GM19372 (cell line): ENCODE data around the gene CACNA1S.

ENCODE experiments used
- ATAC-seq: cut with Tn5 transposase; IDR thresholded peaks from one replicate; pipeline ENCODE4 v1.9.1; 2021; ENCODE audit warnings: mild to moderate bottlenecking, low read depth, moderate library complexity; ENCODE audit not compliant: unreplicated experiment

Gene CACNA1S

DNA sequence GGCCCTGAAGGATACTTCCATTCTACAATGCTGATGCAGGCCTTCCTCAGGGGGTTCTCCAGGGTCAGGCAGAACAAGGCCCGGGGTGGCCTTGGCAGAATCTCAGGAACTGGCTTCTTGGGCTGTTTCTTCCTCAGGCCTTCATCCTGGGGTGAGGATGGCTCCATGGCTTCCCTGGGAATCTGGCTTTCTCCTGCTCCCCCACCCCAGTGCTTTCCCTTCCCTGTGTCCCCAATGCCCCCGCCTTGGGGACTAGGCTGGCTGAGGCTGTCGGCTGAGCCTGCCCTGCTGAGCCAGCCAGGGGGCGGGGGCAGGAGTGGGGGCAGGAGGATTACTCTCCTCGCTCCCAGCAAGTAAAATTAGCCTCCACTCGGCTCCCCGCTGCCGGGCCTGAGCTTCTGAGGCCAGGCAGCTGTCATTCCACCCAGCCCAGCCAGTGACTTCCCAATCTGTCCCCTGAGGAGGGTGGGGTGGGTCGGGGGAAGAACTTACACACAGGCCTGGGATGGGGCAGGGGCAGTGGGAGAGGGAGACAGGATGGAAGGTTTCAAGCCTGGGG lies at the start of gene CACNA1S:
TSS of gene CACNA1S (minus strand) at position 254 of the 559 bp plus-strand sequence. CDS start at position 167, 87 bp downstream.
- no peak for ATAC-seq

DNA sequence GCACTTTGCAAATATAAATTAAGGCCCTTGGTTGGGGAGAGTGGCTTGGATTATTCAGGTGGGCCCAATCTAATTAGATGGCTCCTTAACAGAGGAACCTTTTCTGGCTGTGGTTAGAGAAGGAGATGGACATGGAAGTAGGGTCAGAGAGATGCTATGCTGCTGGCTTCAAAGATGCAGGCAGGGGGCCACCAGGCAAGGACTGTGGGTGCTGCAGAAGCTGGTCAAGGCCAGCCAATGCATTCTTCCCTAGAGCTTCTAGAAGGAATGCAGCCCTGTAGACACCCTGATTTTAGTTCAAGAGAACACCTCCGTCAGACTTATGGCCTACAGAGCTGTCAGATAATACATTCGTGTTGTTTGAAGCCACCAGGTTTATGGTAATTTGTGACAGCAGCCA lies 45.7 kb upstream of the CACNA1S start:
- no peak for ATAC-seq

DNA sequence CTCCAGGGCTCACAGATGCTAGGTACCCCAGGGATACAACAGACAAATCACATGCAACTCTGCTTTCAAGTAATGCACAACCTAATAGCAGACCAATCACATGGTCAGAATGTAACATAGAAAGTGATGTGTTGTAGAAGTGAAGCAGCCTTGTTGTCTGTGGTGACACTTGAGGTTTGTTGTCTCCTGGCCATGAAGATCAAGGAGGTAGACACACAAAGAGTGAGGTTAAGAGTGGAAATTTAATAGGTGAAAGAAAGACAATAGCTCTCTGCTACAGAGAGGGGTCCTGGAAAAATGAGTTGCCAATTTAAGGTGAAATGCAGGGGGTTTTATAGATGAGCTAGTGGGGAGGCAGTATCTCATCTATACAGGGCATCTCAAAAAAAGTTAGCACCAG lies 44.6 kb upstream of the CACNA1S start:
- no peak for ATAC-seq

DNA sequence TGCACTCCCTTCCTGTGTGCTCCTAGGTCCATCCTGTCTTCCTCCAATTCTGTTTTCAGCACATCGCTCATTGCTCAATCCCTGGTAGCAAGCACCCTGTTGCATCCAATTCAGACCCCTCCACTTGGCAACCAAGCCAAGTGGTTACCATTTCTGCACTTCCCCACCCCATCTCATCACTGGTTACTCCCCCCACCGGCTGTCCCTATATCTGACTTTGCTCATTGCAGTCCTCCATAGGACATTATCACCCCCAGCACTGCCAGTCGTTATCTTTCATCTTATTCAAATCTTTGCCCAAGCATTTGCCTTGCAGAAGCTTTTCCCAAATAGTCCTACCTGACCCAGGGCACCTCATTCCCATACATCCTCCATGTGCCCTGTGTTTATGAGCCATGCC lies 44.1 kb upstream of the CACNA1S start:
- no peak for ATAC-seq

DNA sequence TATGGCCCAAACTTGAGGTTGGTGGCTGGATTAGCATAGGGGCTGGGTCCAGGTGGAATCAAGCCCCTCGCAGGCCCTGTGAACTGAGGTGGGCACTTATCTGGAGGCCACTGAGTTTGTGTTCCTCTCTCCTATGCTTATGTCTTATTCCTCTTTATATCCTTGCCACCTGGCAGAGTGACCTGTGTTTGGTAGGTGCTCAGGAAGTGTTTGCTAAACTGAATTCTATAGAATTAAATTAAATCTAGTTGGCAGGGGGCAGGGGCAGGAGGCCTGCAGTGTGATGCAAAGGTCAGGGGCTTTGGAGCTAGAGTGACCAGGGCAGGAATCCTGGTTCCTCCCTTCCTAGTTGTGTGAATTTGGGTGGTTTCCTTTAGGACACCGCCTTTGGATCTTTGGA lies 43.1 kb upstream of the CACNA1S start:
- no peak for ATAC-seq

DNA sequence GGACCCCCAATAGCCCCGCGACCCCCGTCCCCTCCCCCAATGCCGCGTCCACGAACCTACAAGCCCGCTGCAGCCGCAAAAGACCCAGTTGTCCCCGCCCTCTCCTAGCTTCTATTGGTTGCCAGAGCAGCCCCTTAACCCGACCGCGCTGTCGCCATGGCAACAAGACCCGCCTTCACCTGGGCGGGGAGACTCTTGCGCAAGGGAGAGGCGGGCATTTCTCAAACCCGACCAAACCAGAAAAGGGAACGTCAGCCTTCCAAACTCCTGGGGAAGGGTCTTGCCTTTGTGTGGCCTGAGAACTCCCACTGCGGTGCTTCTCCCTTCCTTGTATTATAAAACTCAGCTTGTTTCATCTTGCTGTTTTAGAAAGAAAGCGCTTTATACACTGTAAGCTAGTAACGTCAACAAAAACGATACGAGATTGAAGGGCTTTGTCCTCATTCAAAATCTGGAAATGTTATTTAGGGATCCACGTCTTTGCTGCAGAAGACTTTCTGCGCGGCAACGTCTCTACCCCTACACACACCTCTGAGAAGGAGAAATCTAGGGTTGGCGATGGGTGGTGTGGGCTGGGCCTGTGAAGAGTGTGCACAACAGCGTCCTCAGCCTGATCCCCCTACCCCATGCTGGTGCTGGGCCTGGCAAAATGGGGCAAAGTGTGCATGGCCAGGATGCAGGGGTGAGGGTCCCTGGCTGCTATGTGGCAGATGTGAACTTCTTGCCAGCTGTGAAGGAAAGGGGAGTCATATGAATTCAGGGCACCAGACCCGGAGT lies 42.4 kb upstream of the CACNA1S start, which contains the start of gene TMEM9:
TSS of gene TMEM9 (minus strand) at position 86 of the 777 bp plus-strand sequence. CDS start 551 bp downstream, outside the sequence.
- peak; percentile 98 for ATAC-seq

DNA sequence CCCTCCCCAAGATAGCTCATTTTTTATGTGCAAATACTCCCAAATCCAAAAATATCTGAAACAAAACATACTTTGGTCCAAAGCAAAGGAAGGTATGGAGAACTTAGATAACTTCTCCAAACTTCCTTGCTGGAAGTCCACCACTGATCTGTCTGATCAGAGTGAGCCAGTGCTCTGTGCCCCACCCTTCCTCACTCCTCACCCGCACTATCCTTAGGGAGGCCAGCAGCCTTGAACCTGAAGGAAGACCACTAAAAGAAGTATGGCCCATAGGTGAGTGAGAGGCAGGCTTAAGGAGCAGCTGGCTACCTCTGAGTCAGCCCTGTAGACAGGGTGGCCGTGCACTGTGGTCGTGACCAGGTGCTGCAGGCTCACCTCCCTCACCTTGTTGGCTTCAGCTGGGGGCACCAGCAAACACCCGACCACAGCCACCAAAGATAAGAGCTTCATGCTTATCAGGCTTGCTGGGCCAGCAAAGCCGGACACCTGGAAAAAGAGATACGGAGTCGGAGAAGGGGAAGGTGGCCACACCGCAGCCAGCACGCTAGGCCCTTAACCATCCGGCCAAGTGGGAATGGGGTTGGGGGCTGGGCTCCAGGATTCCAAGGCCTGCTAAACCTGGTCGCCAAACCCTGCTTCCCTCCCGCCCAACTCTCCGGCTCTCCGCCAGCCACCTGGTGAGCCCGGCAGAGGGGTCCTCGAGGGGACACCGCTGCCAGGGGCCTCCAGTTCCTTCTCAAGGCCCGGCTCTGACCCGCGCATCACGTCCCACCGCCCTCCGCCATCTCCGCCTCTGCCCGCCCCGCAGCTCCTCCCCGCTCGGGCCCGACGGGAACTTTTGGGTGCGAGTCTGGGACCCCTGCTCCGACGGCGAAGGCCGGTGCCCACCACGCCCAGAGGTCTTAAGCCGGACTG lies 41.5 kb upstream of the CACNA1S start:
- ATAC-seq, result peak; percentile 64

DNA sequence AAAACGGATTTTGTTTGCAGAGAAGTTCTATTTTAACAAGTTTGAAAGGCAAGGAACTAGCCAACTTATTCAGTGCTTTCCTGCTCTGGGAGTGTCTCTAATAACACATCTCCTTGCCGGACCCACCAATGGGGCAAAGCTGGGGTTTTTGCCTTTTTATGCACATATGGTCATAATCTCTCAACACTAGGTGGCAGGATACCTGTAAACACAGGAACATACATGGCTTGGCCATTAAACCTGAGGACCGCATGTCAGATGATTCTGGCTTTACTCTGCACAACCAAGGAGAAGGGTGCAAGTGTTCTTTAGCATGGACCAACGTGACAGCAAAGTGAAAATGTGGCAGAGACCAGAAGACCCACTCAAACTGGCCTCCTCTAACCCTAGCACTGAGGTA lies 37.2 kb upstream of the CACNA1S start:
- no peak for ATAC-seq

DNA sequence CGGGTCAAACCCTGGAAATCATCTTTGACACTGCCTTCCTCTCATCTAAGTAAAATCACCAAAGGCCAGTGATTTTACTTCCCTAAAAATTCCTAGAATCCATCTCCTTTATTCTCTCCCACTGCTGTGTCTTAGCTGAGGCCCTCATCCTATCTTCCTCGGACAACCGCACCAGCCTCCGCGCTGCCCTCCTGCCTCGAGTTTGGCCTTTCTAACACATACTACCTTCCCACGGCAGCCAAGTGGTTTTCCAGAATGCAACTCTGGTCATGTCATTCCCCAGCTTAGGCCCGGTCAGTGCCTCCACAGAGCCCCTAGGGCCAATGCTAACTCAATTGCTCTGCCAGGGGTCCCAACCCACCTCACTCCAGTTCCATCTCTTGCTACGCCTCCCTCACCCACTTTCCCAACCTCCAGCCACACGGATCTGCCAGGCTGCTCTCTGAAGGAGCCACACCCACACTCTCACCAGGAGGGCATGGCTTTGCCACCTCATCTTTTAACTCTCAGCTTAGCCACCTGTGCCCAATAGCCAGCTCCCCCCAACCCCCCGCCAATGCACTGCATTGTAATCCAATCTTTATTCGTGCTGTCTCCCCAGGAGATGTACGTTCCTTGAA lies 35.3 kb upstream of the CACNA1S start:
- ATAC-seq, result no peak

DNA sequence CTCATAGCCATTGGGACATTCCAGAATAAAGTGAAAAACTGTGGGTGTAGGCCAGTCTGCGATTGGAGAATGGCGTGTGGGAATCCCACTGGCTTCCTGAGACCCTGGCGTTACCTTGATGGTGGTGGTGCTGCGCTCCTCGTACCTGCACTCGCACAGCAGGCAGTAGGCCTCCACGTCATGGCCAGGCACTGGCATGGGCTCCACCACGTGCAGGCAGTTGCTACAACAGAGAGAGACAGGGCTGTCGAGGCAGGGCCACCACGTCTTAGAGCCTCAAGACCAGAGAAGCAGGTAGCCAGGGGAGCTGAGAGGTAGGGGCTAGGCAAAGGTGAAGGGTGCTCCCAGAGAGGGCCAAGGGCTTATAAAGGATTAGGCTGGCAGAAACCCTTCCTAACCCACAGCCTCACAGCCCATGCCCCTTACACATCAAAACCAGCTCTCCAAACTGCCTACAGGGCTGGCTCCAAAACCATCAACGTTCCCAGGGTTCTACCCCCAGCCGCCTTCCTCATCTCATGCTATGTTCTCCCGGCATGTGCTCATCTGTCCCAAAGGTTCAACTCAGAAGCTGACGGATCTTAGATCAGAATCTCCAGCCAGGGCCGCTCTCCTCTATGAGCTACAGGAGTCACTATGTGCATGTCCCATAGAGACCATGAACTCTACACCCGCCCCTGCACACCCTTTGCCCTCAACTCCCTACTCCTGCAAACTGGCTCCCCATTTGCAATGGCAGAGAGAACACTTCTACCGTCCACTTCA lies 34.6 kb upstream of the CACNA1S start:
- no peak for ATAC-seq

DNA sequence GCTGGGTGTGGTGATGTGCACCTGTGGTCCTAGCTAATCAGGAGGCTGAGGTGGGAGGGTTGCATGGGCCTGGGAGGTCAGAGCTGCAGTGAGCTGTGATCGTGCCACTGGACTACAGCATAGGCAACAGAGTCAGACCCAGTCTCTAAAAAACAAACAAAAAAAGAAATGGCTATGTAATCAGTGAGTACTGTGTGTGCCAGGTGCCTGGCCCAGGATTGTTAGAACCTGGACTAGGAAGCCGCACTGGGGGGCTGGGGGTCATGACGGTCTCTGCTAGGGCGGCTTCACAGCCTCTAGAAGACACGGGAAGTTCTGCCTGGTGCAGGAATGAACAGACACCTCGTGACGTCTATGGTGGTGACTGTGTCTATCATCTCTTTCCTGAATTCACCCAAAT lies 33.6 kb upstream of the CACNA1S start:
- ATAC-seq, result no peak

DNA sequence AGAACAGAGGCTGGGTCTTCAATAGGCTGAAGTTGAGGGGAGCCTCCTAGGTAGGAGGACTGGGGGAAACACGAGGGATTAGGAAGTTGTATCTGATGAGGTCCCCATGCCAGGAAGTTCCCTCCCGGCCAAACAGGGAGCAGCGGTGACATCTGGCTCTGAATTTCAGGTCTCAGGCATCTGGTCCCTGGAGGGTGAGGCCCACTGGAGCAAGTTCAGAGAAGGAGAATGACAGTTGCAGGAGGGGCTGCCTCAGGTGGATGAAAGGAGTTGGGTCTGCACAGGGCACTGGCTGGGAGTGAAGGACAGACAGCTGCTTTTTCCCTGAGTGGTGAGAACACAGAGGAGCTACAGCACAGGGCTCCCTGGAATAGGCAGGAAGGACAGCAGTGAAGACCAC lies 32.9 kb upstream of the CACNA1S start:
- no peak for ATAC-seq

DNA sequence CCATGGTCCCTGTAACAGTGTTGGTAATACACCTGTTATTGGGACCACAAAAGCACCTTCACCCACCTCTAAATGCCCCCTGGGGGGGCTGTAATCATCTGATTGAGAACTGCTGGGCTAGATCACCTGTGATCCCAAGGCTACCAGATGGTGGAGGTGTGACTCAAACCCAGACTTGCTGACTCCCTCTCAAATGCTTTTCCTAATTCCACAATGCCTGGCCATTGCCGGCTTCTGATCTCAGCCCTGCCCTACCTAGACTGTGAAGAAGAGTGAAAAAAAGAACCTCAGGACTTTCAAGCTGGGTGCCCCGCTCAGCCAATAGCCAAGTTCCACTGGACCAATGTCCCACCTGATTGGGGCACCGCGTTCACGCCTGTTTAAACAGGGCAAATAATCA lies 32.5 kb upstream of the CACNA1S start:
- no peak for ATAC-seq

DNA sequence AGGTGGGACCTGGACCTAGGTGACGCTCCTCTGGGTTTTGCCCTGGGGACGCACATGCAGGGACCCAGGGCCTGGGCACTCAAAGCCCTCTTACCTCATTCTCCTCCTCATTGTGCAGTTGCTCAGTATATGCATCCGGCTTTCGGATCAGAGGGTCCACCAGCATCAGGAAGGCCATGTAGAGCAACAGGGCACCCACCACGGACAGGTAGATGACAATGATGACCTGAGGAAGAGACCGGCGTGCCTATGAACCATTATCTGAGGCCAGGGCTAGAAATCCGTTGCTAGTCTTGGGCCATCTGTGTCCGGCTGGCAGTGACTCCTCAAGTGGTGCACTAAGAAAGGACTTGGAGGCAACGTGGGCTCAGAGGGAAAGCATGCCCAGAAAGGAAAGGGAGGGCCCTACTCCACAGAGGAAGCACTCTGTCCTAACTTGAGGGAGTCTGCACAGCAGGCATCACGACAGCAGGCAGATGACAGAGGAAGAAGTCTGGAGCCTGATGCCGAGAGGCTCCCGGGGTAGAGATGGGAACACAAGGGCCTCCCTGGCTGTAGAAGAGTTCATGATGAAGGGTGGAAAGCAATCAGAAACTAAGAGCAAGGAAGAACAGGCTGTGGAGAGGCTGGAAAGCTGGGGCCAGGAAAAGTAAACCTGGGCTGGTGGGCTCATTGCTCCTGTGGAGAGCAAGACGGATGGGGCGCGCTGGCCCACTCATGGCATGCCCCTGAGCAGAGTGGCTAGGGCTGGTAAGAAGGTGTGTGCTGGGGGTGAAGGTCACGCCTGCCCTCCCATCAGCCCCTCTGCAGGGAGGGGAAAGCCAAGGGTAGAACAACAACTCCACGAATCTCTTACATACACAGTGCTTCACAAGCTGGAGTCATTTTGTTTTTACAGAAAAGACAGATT lies 31.8 kb upstream of the CACNA1S start:
- no peak for ATAC-seq

DNA sequence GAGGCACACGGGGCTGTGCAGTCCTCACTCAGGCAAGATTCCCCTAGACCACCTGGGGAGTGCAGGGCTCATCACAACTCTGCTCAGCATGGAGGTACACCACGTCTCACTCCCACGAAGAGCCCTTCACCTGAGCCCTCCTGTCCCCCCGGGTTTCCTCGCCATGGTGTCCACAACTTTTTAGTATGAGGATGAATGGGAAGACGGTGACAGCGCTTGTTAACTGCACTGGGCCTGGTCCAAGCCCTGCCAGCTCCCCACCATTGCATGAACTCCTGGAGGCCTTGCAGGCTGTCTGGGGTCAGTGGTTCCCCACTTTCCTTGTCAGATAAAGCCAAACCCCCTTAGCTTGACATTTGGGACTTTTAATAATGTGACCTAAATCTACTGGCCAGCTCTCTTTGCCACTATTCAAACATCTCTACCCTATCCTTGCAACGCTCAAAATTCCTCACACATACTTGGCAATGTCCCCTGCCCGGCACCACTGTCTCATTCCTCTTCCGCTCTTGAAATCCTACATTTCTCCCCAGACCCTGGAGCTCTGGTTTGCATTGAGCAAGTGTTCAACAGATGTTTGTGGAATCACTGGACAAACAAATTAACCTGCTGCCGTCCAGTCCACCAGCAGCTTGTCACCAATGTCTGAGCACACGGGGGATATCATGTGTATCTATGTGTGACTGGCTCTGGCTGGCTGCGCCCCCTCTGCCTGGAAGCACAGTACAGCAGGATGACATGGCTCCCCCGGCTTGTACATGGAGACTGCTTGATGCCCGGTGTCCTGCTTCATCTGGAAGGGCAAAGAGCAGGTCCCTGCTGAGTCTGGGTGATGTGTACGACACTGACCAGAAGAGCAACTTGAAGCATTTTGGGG lies 30.9 kb upstream of the CACNA1S start:
- no peak for ATAC-seq

DNA sequence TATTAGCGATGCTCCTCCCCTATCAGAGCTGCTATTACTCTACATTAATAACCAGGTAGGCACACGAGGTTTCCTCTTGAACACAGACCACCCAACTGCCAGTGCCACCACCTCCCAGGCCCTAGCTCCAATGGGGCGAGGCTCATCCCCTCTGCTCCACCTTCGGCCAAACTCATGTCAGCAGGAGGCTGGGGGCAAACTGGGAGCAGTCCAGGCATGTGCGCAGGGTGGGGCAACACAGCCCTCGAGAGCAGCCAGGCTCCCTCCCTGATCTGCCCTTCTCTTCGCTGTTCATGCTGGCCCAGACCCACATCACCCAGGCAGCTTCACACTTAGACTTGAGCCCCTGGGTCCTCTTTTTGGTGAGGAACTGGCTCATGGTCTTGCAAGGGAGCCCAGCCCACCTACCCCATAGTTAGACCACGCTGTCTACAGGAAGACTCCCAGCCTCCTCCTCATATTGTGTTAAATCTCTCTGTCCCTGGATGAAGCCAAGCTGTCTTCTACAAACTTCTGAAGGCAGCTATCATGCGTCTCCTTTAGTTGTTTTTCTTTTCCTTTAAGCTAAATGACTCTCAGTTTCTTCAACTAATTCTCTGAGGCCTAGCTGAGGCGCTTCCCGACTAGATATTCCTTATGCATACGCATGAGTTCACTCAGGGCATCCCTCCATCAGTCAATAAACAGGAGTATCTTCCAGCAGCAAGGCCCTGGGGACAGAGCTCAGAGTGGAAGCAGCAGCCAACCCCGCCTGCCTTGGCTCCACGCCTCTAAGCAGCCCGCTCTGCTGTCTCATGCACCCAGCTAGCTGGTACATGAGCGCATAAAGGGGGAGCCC lies 30.0 kb upstream of the CACNA1S start:
- ATAC-seq, result no peak

DNA sequence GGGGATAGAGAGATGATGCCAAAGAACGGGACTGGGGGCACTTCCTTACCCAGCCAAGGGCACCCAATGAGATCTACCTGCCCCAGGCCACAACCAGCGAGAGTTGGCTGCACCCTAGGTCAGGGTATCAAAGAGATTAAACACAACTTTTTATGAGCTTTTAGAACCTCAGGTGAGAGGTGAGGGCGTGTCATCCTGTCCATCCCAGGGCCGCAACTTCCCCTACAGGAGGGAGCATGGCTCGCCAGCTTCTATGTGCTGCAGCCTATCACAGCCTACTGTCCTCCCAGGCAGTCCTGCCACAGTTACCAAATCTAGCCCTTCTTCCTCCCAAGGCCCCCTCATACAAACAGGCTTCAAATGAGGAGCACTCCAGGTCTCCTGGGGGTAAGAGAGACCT lies 29.2 kb upstream of the CACNA1S start:
- ATAC-seq, result no peak
